HepG2 (cell line): ENCODE measurements around the gene GLIS2. TPM values are rescaled to one million over a fixed set of nuclear protein-coding genes. Genes with fewer than 3 reads are reported as not detected.
A peak's percentile ranks its signal among the peaks of the same experiment; 100 is the strongest.

Experiments
- GATAD2A ChIP-seq: IDR thresholded peaks from 2 replicates; pipeline ENCODE4 v1.6.1; 2016
- HNF4G ChIP-seq, 2 experiments: sonication (generic) in 1 of 2; formaldehyde crosslinking in 1 of 2; IDR thresholded peaks; 2 replicates each; pipeline versions ENCODE4 v1.4.0 to v1.6.1; 2011 to 2020; ENCODE audit warnings: borderline replicate concordance in 2 of 2, low read depth in 2 of 2, mild to moderate bottlenecking in 2 of 2, low read length in 1 of 2, missing genetic modification reagents in 1 of 2, moderate library complexity in 1 of 2
- KAT7 ChIP-seq: IDR thresholded peaks from 2 replicates; pipeline ENCODE4 v1.6.1; 2018; ENCODE audit warnings: borderline replicate concordance, missing compliant biosample characterization
- MZF1 ChIP-seq: sonication (generic); formaldehyde crosslinking; IDR thresholded peaks from 2 replicates; pipeline ENCODE4 v1.8.1; 2023; ENCODE audit warnings: mild to moderate bottlenecking, missing genetic modification reagents, borderline replicate concordance
- POLR2AphosphoS5 ChIP-seq: IDR thresholded peaks from 2 replicates; pipeline ENCODE4 v1.6.1; 2012; ENCODE audit warnings: low read depth, low read length
- SP140L ChIP-seq: sonication (generic); formaldehyde crosslinking; IDR thresholded peaks from 2 replicates; pipeline ENCODE4 v1.4.0; 2020; ENCODE audit warnings: missing genetic modification reagents, borderline replicate concordance
- ZC3H13 ChIP-seq: sonication (generic); formaldehyde crosslinking; IDR thresholded peaks from 2 replicates; pipeline ENCODE4 v1.8.1; 2023; ENCODE audit warnings: mild to moderate bottlenecking, missing genetic modification reagents, moderate library complexity
- ZFX ChIP-seq: sonication (generic); formaldehyde crosslinking; IDR thresholded peaks from 2 replicates; pipeline ENCODE4 v1.4.0; 2020; ENCODE audit warnings: mild to moderate bottlenecking, low read depth, missing genetic modification reagents, moderate library complexity
- ZNF251 ChIP-seq: sonication (generic); formaldehyde crosslinking; IDR thresholded peaks from 2 replicates; pipeline ENCODE4 v1.9.0; 2021; ENCODE audit warnings: mild to moderate bottlenecking, missing genetic modification reagents
- ZNF737 ChIP-seq: sonication (generic); formaldehyde crosslinking; IDR thresholded peaks from 2 replicates; pipeline ENCODE4 v1.5.0; 2020; ENCODE audit warnings: missing genetic modification reagents, mild to moderate bottlenecking, borderline replicate concordance
- ZNF75D ChIP-seq: sonication (generic); formaldehyde crosslinking; IDR thresholded peaks from 2 replicates; pipeline ENCODE4 v1.8.1; 2023; ENCODE audit warnings: missing genetic modification reagents, mild to moderate bottlenecking, borderline replicate concordance
- ZNF841 ChIP-seq: sonication (generic); formaldehyde crosslinking; IDR thresholded peaks from 2 replicates; pipeline ENCODE4 v1.8.1; 2023; ENCODE audit warnings: missing genetic modification reagents, borderline replicate concordance
- polyA plus RNA-seq, 8 experiments: library from polyadenylated mRNA; depleted of rRNA in 3 of 8; stranded (reverse) in 7 of 8; unstranded in 1 of 8; fragments of >200 nt; fragmentation: Illumina TruSeq in 4 of 8; extraction: Trizol in 4 of 8; gene quantifications; 2 replicates each; pipeline versions ENCODE4 v1.2.1 to v1.2.3, GENCODE V29; 2011 to 2016; ENCODE audit warnings: low read depth in 4 of 8, missing spikeins in 1 of 8, mixed read lengths in 1 of 8; ENCODE audit not compliant: insufficient read depth in 1 of 8
- total RNA-seq, 5 experiments: library from RNA; depleted of rRNA; stranded (reverse); fragments of >200 nt; fragmentation: Illumina TruSeq; extraction: Trizol; gene quantifications; 2 replicates each; pipeline ENCODE4 v1.2.3, GENCODE V29; 2016; ENCODE audit warnings: low read depth in 1 of 5
- TF ChIP-seq, protein P1 (sequence below): sonication (generic); formaldehyde crosslinking; IDR thresholded peaks from 2 replicates; pipeline ENCODE4 v1.4.0; 2020; ENCODE audit warnings: mild to moderate bottlenecking, missing genetic modification reagents
- TF ChIP-seq, protein P2 (sequence below): sonication (generic); formaldehyde crosslinking; IDR thresholded peaks from 2 replicates; pipeline ENCODE4 v1.5.0; 2020; ENCODE audit warnings: mild to moderate bottlenecking, missing genetic modification reagents
- TF ChIP-seq, protein P3 (sequence below): sonication (generic); formaldehyde crosslinking; IDR thresholded peaks from 2 replicates; pipeline ENCODE4 v1.8.0; 2022; ENCODE audit warnings: mild to moderate bottlenecking, missing genetic modification reagents, moderate library complexity
- TF ChIP-seq, protein P4 (sequence below): sonication (generic); formaldehyde crosslinking; IDR thresholded peaks from 2 replicates; pipeline ENCODE4 v1.4.0; 2020; ENCODE audit warnings: missing genetic modification reagents, borderline replicate concordance
- TF ChIP-seq, protein P5 (sequence below): sonication (generic); formaldehyde crosslinking; IDR thresholded peaks from 2 replicates; pipeline ENCODE4 v1.4.0; 2020; ENCODE audit warnings: missing genetic modification reagents, mild to moderate bottlenecking, borderline replicate concordance

Gene GLIS2
- total and polyA plus RNA-seq, 2 of the 13 experiments (the other 11 are each of a cell fraction or from before 2014, with no cell fraction given), result 0.28 to 0.29 TPM

DNA sequence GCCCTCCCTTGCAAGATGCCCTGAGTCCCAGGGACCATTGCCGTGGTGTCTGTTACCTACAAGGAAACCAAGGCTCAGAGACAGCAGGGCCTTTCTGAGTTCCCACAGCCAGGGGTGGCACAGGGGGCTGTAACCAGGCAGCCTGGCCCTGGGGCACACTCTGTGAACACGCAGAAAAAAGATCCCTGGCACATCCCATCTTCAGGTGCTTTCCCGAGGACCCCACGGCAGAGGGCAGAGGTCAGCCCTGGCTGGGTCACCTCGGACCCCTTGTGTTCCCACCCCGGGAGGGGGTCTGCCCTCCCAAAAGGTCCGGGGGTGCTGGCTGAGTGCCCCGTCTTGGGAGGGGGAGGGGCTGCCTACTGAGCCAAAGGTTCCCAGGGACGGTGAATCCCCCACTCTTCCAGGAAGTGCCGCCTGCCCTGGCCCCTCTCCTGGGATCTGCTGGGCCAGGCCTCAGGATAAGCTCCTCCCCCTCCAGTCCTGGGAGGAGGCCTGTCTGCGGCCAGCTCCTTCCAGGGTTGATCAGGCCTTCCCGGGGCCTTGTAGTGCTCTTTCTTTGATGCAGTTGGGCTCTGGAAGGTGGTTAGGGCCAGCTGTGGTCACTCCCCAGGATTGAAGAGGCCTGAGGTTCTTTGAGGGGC lies 8.1 kb downstream of the GLIS2 start (continued):
- TF ChIP-seq, protein P1, sequence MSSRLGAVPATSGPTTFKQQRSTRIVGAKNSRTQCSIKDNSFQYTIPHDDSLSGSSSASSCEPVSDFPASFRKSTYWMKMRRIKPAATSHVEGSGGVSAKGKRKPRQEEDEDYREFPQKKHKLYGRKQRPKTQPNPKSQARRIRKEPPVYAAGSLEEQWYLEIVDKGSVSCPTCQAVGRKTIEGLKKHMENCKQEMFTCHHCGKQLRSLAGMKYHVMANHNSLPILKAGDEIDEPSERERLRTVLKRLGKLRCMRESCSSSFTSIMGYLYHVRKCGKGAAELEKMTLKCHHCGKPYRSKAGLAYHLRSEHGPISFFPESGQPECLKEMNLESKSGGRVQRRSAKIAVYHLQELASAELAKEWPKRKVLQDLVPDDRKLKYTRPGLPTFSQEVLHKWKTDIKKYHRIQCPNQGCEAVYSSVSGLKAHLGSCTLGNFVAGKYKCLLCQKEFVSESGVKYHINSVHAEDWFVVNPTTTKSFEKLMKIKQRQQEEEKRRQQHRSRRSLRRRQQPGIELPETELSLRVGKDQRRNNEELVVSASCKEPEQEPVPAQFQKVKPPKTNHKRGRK (CRISPR knock-in tag), result no peak
- TF ChIP-seq, protein P2, sequence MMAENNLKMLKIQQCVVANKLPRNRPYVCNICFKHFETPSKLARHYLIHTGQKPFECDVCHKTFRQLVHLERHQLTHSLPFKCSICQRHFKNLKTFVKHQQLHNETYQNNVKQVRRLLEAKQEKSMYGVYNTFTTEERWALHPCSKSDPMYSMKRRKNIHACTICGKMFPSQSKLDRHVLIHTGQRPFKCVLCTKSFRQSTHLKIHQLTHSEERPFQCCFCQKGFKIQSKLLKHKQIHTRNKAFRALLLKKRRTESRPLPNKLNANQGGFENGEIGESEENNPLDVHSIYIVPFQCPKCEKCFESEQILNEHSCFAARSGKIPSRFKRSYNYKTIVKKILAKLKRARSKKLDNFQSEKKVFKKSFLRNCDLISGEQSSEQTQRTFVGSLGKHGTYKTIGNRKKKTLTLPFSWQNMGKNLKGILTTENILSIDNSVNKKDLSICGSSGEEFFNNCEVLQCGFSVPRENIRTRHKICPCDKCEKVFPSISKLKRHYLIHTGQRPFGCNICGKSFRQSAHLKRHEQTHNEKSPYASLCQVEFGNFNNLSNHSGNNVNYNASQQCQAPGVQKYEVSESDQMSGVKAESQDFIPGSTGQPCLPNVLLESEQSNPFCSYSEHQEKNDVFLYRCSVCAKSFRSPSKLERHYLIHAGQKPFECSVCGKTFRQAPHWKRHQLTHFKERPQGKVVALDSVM, result no peak
- TF ChIP-seq POLR2AphosphoS5, result no peak
- no peak for TF ChIP-seq MZF1 (CRISPR knock-in tag)
- no peak for TF ChIP-seq ZNF75D (CRISPR knock-in tag)
- TF ChIP-seq ZNF251 (CRISPR knock-in tag), result no peak
- no peak for TF ChIP-seq ZNF841
- TF ChIP-seq ZNF737 (CRISPR knock-in tag), result no peak
- TF ChIP-seq ZFX (CRISPR knock-in tag), result peak; percentile 72; the same call in 1 of the 2 replicates
- TF ChIP-seq SP140L (CRISPR knock-in tag), result no peak
- no peak for TF ChIP-seq GATAD2A
- TF ChIP-seq KAT7 (CRISPR knock-in tag), result no peak
- no peak for TF ChIP-seq ZC3H13 (CRISPR knock-in tag)
- TF ChIP-seq HNF4G (IDR thresholded peaks at IDR 0.05; ENCODE audit: borderline replicate concordance, low read depth, low read length), result no peak
- TF ChIP-seq HNF4G (CRISPR knock-in tag; IDR thresholded peaks at IDR 0.05; ENCODE audit: borderline replicate concordance, low read depth), result no peak
- TF ChIP-seq, protein P3, sequence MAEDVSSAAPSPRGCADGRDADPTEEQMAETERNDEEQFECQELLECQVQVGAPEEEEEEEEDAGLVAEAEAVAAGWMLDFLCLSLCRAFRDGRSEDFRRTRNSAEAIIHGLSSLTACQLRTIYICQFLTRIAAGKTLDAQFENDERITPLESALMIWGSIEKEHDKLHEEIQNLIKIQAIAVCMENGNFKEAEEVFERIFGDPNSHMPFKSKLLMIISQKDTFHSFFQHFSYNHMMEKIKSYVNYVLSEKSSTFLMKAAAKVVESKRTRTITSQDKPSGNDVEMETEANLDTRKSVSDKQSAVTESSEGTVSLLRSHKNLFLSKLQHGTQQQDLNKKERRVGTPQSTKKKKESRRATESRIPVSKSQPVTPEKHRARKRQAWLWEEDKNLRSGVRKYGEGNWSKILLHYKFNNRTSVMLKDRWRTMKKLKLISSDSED, result no peak
- TF ChIP-seq, protein P4, sequence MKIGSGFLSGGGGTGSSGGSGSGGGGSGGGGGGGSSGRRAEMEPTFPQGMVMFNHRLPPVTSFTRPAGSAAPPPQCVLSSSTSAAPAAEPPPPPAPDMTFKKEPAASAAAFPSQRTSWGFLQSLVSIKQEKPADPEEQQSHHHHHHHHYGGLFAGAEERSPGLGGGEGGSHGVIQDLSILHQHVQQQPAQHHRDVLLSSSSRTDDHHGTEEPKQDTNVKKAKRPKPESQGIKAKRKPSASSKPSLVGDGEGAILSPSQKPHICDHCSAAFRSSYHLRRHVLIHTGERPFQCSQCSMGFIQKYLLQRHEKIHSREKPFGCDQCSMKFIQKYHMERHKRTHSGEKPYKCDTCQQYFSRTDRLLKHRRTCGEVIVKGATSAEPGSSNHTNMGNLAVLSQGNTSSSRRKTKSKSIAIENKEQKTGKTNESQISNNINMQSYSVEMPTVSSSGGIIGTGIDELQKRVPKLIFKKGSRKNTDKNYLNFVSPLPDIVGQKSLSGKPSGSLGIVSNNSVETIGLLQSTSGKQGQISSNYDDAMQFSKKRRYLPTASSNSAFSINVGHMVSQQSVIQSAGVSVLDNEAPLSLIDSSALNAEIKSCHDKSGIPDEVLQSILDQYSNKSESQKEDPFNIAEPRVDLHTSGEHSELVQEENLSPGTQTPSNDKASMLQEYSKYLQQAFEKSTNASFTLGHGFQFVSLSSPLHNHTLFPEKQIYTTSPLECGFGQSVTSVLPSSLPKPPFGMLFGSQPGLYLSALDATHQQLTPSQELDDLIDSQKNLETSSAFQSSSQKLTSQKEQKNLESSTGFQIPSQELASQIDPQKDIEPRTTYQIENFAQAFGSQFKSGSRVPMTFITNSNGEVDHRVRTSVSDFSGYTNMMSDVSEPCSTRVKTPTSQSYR (CRISPR knock-in tag), result peak; percentile 75; the same call in 1 of the 2 replicates
- TF ChIP-seq, protein P5, sequence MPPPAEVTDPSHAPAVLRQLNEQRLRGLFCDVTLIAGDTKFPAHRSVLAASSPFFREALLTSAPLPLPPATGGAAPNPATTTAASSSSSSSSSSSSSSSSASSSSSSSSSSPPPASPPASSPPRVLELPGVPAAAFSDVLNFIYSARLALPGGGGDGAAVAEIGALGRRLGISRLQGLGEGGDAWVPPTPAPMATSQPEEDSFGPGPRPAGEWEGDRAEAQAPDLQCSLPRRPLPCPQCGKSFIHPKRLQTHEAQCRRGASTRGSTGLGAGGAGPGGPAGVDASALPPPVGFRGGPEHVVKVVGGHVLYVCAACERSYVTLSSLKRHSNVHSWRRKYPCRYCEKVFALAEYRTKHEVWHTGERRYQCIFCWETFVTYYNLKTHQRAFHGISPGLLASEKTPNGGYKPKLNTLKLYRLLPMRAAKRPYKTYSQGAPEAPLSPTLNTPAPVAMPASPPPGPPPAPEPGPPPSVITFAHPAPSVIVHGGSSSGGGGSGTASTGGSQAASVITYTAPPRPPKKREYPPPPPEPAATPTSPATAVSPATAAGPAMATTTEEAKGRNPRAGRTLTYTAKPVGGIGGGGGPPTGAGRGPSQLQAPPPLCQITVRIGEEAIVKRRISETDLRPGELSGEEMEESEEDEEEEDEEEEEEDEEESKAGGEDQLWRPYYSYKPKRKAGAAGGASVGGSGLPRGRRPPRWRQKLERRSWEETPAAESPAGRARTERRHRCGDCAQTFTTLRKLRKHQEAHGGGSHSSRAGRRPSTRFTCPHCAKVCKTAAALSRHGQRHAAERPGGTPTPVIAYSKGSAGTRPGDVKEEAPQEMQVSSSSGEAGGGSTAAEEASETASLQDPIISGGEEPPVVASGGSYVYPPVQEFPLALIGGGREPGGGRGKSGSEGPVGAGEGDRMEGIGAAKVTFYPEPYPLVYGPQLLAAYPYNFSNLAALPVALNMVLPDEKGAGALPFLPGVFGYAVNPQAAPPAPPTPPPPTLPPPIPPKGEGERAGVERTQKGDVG (CRISPR knock-in tag), result no peak
